RWPE1 (cell line): ENCODE measurements around the gene TSC22D1.

Source experiments
- CTCF ChIA-PET: fragments of 350-600 bp; sonication (Branson Sonifier 250); formaldehyde crosslinking; extraction: SDS; loops from one replicate; lab custom pipeline; 2021; lab: Yijun Ruan, JAX
- POLR2A ChIA-PET: fragments of 400-600 bp; formaldehyde crosslinking; extraction: SDS; loops from one replicate; lab custom pipeline; 2020; ENCODE audit warnings: antibody characterized with exemption; ENCODE audit not compliant: low non-redundant PET; lab: Yijun Ruan, JAX
- DNase-seq: peaks from one replicate; pipeline ENCODE4 v3.0.0; 2012; ENCODE audit warnings: low spot score
- H3K27ac ChIP-seq: fragments of 450-650 bp; 2 replicates; pipeline ENCODE4 v1.5.1; 2017
- TF ChIP-seq, protein P1 (sequence below): fragments of 450-650 bp; conservative IDR thresholded peaks from 2 replicates; pipeline ENCODE4 v1.5.1; 2017; ENCODE audit warnings: low read depth, mild to moderate bottlenecking

TSC22D1 gene

DNA sequence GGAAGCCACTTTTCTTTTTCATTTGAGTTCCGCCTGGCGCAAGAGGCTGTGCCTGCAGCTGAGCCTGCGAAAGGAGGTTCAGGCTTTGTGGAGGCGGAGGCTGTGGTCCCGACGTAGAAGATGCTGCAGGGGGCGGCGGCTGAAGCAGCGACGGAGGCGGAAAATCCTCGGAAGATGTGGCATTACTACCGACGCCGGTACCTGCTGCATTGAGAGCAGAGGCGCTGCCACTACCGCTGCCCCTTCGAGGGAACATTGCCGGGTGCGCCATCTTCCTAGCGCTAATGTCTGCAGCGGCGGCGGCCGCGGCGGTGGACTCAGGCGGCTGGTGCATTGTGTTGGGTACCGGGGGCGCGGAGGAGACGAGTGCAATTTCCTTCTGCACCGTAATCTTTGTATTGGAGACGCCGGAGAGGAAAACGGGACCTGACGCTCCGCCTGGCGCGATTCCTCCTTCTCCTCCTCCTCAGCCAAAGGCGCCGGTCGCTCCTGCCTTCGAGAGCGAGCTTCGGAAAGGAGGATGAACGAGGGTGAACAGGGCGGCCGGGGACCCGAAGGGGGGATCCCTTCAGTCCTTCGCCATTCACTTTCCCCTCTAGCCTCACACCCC is at the start of gene TSC22D1:
Gene TSC22D1, minus strand, starts transcription at position 590 of the 610 bp plus-strand sequence. Its CDS starts 256 bp downstream, at position 334.
- TF ChIP-seq, protein P1, sequence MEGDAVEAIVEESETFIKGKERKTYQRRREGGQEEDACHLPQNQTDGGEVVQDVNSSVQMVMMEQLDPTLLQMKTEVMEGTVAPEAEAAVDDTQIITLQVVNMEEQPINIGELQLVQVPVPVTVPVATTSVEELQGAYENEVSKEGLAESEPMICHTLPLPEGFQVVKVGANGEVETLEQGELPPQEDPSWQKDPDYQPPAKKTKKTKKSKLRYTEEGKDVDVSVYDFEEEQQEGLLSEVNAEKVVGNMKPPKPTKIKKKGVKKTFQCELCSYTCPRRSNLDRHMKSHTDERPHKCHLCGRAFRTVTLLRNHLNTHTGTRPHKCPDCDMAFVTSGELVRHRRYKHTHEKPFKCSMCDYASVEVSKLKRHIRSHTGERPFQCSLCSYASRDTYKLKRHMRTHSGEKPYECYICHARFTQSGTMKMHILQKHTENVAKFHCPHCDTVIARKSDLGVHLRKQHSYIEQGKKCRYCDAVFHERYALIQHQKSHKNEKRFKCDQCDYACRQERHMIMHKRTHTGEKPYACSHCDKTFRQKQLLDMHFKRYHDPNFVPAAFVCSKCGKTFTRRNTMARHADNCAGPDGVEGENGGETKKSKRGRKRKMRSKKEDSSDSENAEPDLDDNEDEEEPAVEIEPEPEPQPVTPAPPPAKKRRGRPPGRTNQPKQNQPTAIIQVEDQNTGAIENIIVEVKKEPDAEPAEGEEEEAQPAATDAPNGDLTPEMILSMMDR = no peak
- CTCF ChIA-PET = no interaction called here
- DNase-seq = peak; percentile 20
- peak within 1 kb of the TSS; percentile 96 for H3K27ac ChIP-seq
- POLR2A ChIA-PET = interaction anchor here (0.6 kb wide), 3 partner anchors 58 to 180 kb away, joined by 3 to 6 read pairs (median 6); no protein-coding TSS in a partner anchor

DNA sequence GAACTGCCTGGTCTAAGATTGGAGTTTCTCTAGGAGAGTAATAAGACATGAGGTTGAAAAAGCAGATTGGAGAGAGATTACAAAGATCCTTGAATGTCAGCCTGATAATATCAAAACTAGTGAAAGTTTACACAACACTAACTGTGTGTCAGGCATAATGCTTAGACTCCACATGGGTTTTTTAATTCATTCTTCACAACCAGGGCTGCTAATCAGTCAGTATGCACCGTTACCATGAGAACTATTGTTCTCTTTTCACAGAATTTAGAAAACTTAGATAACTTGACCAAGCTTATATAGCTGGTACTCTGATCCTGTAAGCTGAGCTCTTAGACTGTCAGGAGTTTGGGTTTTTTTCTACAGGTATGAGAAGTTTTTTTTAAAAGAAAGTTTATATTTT is 46.6 kb upstream of the TSC22D1 start:
- no peak for DNase-seq
- ChIA-PET CTCF (interaction anchor here (0.6 kb wide), 1 partner anchor 19 kb away, joined by 4 read pairs; no protein-coding TSS in a partner anchor), POLR2A (no interaction called here)
- no peak overlapping the region for H3K27ac ChIP-seq
- TF ChIP-seq, protein P1 = no peak

DNA sequence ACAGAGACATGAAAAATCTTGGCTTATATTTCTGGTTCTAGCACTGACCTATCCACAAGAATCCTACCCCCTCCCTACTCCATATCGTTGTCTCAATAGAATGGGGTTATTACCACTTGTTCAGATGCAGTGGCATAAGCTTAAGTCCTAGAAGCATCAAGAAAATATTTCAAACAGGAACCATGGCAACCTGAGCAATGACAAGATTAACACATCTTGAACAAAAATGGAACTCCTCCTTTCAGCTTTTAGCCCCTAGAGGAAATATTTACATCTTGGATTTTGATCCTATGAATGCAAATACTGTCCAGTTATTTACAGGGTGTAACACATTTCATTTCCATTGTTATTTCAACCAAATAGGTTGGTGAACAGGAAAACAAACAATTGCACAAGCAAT is 46.1 kb upstream of the TSC22D1 start:
- POLR2A ChIA-PET = no interaction called here
- CTCF ChIA-PET = interaction anchor here (0.6 kb wide), 1 partner anchor 18 kb away, joined by 4 read pairs; no protein-coding TSS in a partner anchor
- H3K27ac ChIP-seq = no peak overlapping the region
- no peak for DNase-seq
- TF ChIP-seq, protein P1 = no peak

DNA sequence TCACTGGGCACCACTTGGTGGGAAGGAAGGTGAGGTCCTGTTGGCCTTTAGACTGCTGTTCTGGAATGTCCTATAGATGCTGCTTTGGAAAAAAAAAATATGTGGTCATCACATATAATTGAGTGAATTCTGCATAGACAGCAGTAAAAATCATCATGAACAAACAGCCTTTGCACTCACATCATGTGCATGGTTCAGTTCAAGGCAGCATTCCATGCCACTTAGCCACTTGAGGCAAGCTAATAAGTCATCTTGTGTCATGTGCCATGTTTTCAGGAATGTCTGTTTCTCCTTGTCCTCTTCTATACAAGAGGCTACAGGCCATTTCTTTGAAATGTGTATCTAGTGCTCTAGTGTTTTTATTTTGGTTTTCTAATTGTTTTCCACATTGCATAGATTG is 43.9 kb upstream of the TSC22D1 start:
- ChIA-PET CTCF (interaction anchor here (0.8 kb wide), 1 partner anchor 523 kb away, joined by 6 read pairs; no protein-coding TSS in a partner anchor), POLR2A (no interaction called here)
- TF ChIP-seq, protein P1 = no peak
- H3K27ac ChIP-seq = no peak overlapping the region
- DNase-seq = no peak

DNA sequence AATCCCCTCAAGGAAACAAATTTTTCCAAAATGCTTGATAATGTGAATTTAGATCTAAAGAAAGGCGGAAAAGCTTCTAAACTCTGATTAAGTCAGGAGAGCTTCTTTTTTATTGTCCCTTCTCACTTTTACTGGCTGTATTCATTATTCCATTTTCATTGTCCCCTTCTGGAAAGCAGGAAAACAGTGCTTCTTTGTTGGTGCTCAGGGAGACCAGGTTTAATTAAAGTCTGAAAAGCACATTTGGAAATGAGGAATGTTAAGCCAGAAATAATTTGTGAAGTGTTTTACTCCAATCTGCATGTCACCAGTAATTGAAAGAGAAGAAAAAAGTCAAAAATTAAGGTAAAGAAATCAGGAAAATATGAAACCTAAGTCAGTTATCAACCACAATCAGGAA is 43.5 kb upstream of the TSC22D1 start:
- TF ChIP-seq, protein P1 = no peak
- ChIA-PET CTCF (interaction anchor here (0.8 kb wide), 1 partner anchor 524 kb away, joined by 6 read pairs; no protein-coding TSS in a partner anchor), POLR2A (no interaction called here)
- no peak for DNase-seq
- H3K27ac ChIP-seq = no peak overlapping the region

DNA sequence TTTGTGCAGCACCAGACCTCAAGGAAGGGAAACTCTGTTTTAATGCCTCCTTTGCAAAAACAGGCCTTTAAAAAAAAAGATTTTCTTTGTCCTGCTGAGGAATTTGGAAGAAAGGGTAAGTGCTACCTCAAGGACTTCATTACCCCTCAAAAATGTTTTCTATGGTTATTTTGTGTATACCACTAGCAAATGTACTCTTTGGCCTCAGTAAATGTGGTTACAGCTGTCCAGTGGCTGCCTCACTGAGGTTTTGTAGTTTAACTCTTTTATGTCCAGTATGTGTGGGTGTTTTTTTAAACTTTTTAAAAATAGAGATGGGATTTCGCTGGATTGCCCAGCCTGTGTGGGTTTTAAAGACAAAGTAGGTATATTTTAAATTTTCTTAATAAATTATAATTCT is 42.2 kb upstream of the TSC22D1 start:
- ChIA-PET POLR2A (no interaction called here), CTCF (interaction anchor here (0.6 kb wide), 1 partner anchor 12 kb away, joined by 4 read pairs; no protein-coding TSS in a partner anchor)
- no peak for DNase-seq
- H3K27ac ChIP-seq = no peak overlapping the region
- TF ChIP-seq, protein P1 = no peak
